Stimulated activated CD8-positive, alpha-beta memory T cell treated with anti-CD3 and anti-CD28 coated beads, Interleukin-15, amount 100 ng/mL, for 24 hours (primary cell): ENCODE data around the gene COX6B1.
"Not testable (repeated sequence)": the region's sequence is repeated elsewhere in the genome, so short reads cannot be mapped to it uniquely, and the experiment has no call there.

Source experiments
- DNase-seq: peaks from one replicate; pipeline ENCODE4 v3.0.0-alpha.2; 2020; ENCODE audit warnings: low read depth

The COX6B1 gene

GRCh38 chr19:35636651-35637050 is 11.5 kb upstream of the COX6B1 start:
- no peak for DNase-seq

GRCh38 chr19:35637165-35637564 is 11.0 kb upstream of the COX6B1 start:
- no peak for DNase-seq

GRCh38 chr19:35639321-35639639 is 8.8 kb upstream of the COX6B1 start:
- DNase-seq: no peak

GRCh38 chr19:35639863-35640262 is 8.3 kb upstream of the COX6B1 start:
- DNase-seq: no peak

GRCh38 chr19:35641515-35642151 is 6.5 kb upstream of the COX6B1 start, which contains the start of gene ETV2:
TSS of gene ETV2 (plus strand) at chr19:35641745. CDS start at chr19:35642461, 716 bp downstream.
- no peak for DNase-seq

GRCh38 chr19:35642312-35642711 is 5.8 kb upstream of the COX6B1 start:
- no peak for DNase-seq

- no peak for DNase-seq
Measured at GRCh38 chr19:35642798-35643254, 5.3 kb upstream of the COX6B1 start.

GRCh38 chr19:35643255-35644205 is 4.6 kb upstream of the COX6B1 start:
- DNase-seq: peak; percentile 52

GRCh38 chr19:35644206-35644986 is 3.7 kb upstream of the COX6B1 start:
- peak; percentile 82 for DNase-seq

GRCh38 chr19:35644987-35645679 is 3.0 kb upstream of the COX6B1 start:
- DNase-seq: peak; percentile 66

GRCh38 chr19:35645680-35646511 is 2.2 kb upstream of the COX6B1 start:
- no peak for DNase-seq

GRCh38 chr19:35650581-35650980 is 2.5 kb downstream of the COX6B1 start:
- DNase-seq: no peak

GRCh38 chr19:35654828-35655227 is 6.7 kb downstream of the COX6B1 start:
- not testable (repeated sequence) for DNase-seq

- DNase-seq: no peak
Measured at GRCh38 chr19:35655600-35655999, 7.5 kb downstream of the COX6B1 start.

GRCh38 chr19:35656700-35657099 is 8.6 kb downstream of the COX6B1 start:
- no peak for DNase-seq

GRCh38 chr19:35657904-35658700 is 10.0 kb downstream of the COX6B1 start:
- no peak for DNase-seq

GRCh38 chr19:35661995-35662340 is 13.8 kb downstream of the COX6B1 start:
- no peak for DNase-seq

- no peak for DNase-seq
Measured at GRCh38 chr19:35663981-35664380, 15.9 kb downstream of the COX6B1 start.

GRCh38 chr19:35665157-35665556 is 17.0 kb downstream of the COX6B1 start:
- DNase-seq: no peak

GRCh38 chr19:35665604-35666003 is 17.5 kb downstream of the COX6B1 start:
- DNase-seq: no peak
